ENCODE data around the gene FOXC2. TPM values are rescaled to one million over a fixed set of nuclear protein-coding genes. Genes with fewer than 3 reads are reported as not detected.

Gene FOXC2
- 4.9 and 5.5 TPM in 2 replicates for total RNA-seq

GRCh38 chr16:86566601-86566965 is at the start of gene FOXC2:
Gene FOXC2, plus strand, starts transcription at chr16:86566829. Its CDS starts 507 bp downstream, at chr16:86567336.

GRCh38 chr16:86554917-86555703 is 11.5 kb upstream of the FOXC2 start, which contains the start of gene MTHFSD:
Gene MTHFSD, minus strand, starts transcription at chr16:86555235. Its CDS starts 51 bp downstream, at chr16:86555184.

GRCh38 chr16:86578061-86578599 is 11.5 kb downstream of the FOXC2 start, which contains the start of gene FOXL1:
Gene FOXL1, plus strand, starts transcription at chr16:86578549. Its CDS starts 175 bp downstream, at chr16:86578724.

Other genes starting within 250 kb of the FOXC2 start
- 23.9 and 25.4 TPM in 2 replicates for gene FOXF1, start 56.3 kb upstream of the FOXC2 start, total RNA-seq
- 9.1 and 10.9 TPM in 2 replicates for gene MTHFSD, start 11.6 kb upstream of the FOXC2 start, total RNA-seq
- 20.4 and 23.4 TPM in 2 replicates for gene FOXL1, start 11.7 kb downstream of the FOXC2 start, total RNA-seq